RWPE2 (cell line): ENCODE data around the gene GAS6.

Experiments
- ATAC-seq: fragments of 200-7000 bp; cut with Tn5 transposase; 3 replicates; pipeline ENCODE4 v1.9.1; 2021; ENCODE audit warnings: low read depth
- DNase-seq: peaks from one replicate; pipeline ENCODE4 v3.0.0-alpha.2; 2020; ENCODE audit warnings: low spot score
- H3K27ac ChIP-seq: fragments of 450-650 bp; 2 replicates; pipeline ENCODE4 v1.5.1; 2017; ENCODE audit warnings: mild to moderate bottlenecking; ENCODE audit not compliant: poor library complexity, severe bottlenecking
- H3K27me3 ChIP-seq: fragments of 250-450 bp; sonication (Bioruptor Pico); 2 replicates; pipeline ENCODE4 v1.5.1; 2021; ENCODE audit warnings: mild to moderate bottlenecking, moderate library complexity; ENCODE audit not compliant: insufficient read depth, poor library complexity, severe bottlenecking
- H3K36me3 ChIP-seq: fragments of 250-450 bp; sonication (Bioruptor Pico); 2 replicates; pipeline ENCODE4 v1.5.1; 2020; ENCODE audit warnings: low read depth, mild to moderate bottlenecking, moderate library complexity
- H3K4me1 ChIP-seq: fragments of 250-450 bp; sonication (Bioruptor Pico); 2 replicates; pipeline ENCODE4 v1.5.1; 2021; ENCODE audit warnings: mild to moderate bottlenecking, moderate library complexity; ENCODE audit not compliant: insufficient read depth, poor library complexity, severe bottlenecking
- H3K4me3 ChIP-seq: fragments of 250-450 bp; sonication (Bioruptor Pico); 2 replicates; pipeline ENCODE4 v1.5.1; 2021; ENCODE audit warnings: mild to moderate bottlenecking, moderate library complexity; ENCODE audit not compliant: severe bottlenecking
- H3K9me3 ChIP-seq: fragments of 250-450 bp; sonication (Bioruptor Pico); 2 replicates; pipeline ENCODE4 v1.5.1; 2021; ENCODE audit warnings: mild to moderate bottlenecking, moderate library complexity; ENCODE audit not compliant: severe bottlenecking
- TF ChIP-seq, protein P1 (sequence below): fragments of 450-650 bp; IDR thresholded peaks from one replicate; pipeline ENCODE4 v1.5.1; 2017; ENCODE audit warnings: mild to moderate bottlenecking, moderate library complexity; ENCODE audit not compliant: poor library complexity, severe bottlenecking

Gene GAS6

DNA sequence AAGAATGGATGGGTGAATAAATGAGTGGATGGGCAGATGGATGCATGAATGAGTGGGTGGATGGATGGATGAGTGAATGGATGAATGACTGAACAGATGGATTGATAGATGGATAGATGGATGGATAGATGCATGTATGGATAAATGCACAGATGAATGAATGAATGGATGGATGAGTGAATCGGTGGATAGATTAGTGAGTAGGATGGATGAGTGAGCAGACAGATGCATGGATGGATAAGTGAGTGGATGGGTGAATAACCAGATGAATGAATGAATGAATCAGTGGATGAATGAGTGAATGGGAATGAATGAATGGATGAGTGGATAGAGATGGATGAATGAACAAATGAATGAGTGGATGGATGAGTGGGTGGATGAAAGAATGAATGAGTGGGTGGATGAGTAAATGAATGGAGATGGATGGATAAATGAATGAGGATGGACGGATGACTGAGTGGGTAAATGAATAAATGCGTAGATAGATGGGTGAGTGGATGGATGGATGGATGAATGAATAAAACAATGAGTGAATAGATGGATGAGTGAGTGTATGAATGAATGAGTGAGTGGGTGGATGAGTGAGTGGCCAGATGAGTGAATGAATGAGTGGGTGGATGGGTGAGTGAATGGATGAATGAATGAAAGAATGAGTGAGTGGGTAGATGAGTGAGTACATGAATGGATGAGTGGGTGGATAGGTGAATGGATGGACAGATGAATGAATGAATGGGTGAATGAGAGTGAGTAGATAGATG, 13.0 kb downstream of the GAS6 start:
- Histone ChIP-seq H3K4me3 (no peak overlapping the region), H3K4me1 (peaks cover 38% of the 10 kb centered on the region), H3K27ac (peak overlapping the region; percentile 93), H3K36me3 (peaks cover 62% of the 10 kb centered on the region), H3K27me3 (no peaks in the 10 kb centered on the region), H3K9me3 (peaks cover 2% of the 10 kb centered on the region)
- no peak for DNase-seq
- no peak for ATAC-seq
- TF ChIP-seq, protein P1, sequence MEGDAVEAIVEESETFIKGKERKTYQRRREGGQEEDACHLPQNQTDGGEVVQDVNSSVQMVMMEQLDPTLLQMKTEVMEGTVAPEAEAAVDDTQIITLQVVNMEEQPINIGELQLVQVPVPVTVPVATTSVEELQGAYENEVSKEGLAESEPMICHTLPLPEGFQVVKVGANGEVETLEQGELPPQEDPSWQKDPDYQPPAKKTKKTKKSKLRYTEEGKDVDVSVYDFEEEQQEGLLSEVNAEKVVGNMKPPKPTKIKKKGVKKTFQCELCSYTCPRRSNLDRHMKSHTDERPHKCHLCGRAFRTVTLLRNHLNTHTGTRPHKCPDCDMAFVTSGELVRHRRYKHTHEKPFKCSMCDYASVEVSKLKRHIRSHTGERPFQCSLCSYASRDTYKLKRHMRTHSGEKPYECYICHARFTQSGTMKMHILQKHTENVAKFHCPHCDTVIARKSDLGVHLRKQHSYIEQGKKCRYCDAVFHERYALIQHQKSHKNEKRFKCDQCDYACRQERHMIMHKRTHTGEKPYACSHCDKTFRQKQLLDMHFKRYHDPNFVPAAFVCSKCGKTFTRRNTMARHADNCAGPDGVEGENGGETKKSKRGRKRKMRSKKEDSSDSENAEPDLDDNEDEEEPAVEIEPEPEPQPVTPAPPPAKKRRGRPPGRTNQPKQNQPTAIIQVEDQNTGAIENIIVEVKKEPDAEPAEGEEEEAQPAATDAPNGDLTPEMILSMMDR, result no peak

- TF ChIP-seq, protein P1, result no peak
- no peaks in the 10 kb centered on the region for H3K27me3 ChIP-seq
- peaks cover 37% of the 10 kb centered on the region for H3K4me1 ChIP-seq
- H3K9me3 ChIP-seq, result peaks cover 2% of the 10 kb centered on the region
- H3K27ac ChIP-seq, result peak overlapping the region; percentile 93
- no peak overlapping the region for H3K4me3 ChIP-seq
- H3K36me3 ChIP-seq, result peaks cover 63% of the 10 kb centered on the region
- no peak for DNase-seq
- ATAC-seq, result no peak; the same call in 2 of the 3 replicates
Measured at GRCh38 chr13:113849981-113850721, 13.7 kb downstream of the GAS6 start.

- Histone ChIP-seq H3K9me3 (peaks cover 2% of the 10 kb centered on the region), H3K36me3 (peaks cover 64% of the 10 kb centered on the region), H3K4me3 (no peak overlapping the region), H3K27ac (peak overlapping the region; percentile 93), H3K4me1 (peaks cover 41% of the 10 kb centered on the region), H3K27me3 (no peaks in the 10 kb centered on the region)
- ATAC-seq (peak; percentile 76), DNase-seq (peak; percentile 34)
- TF ChIP-seq, protein P1, result no peak
Measured at GRCh38 chr13:113849546-113849945, 14.3 kb downstream of the GAS6 start.

- H3K4me1 ChIP-seq, result peaks cover 41% of the 10 kb centered on the region
- DNase-seq, result peak; percentile 77
- TF ChIP-seq, protein P1, result no peak
Measured at GRCh38 chr13:113848431-113849260, 15.2 kb downstream of the GAS6 start.

More at GRCh38 chr13:113848431-113849260, 15.2 kb downstream of the GAS6 start:
- peaks cover 73% of the 10 kb centered on the region for H3K36me3 ChIP-seq
- peak overlapping the region; percentile 93 for H3K27ac ChIP-seq
- no peaks in the 10 kb centered on the region for H3K27me3 ChIP-seq
- ATAC-seq, result peak; percentile 64
- no peak overlapping the region for H3K4me3 ChIP-seq
- peaks cover 2% of the 10 kb centered on the region for H3K9me3 ChIP-seq
